CMK (cell line): Measurements from ENCODE around the gene NT5C2.
"Not testable (repeated sequence)": the region's sequence is repeated elsewhere in the genome, so short reads cannot be mapped to it uniquely, and the experiment has no call there.

ENCODE experiments used
- DNase-seq: peaks from one replicate; pipeline ENCODE4 v3.0.0-alpha.2; 2010; ENCODE audit warnings: low read depth

NT5C2 gene

GRCh38 chr10:103086799-103087198 is 106.3 kb downstream of the NT5C2 start:
- no peak for DNase-seq

DNA sequence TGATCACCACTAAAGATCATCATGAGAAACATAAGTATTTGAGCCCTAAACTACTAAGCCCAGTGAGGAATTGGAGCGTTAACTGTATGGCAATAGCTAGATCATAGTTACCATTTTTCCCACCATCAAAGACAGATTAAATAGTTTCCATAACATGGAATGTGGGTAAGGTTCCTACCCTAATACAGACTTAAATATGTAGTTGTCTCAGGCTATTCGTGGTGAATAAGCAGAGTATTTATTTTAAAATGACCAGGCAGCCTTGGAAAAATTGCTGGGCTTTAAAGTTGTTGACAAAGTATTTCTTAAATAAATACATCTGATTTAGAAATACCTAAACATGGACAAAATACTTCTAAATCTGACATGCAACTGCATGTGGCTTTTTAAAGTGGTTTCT is 106.8 kb downstream of the NT5C2 start:
- DNase-seq, result no peak

- DNase-seq, result no peak
These were observed 109.1 kb downstream of the NT5C2 start for GRCh38 chr10:103083977-103084320.

DNA sequence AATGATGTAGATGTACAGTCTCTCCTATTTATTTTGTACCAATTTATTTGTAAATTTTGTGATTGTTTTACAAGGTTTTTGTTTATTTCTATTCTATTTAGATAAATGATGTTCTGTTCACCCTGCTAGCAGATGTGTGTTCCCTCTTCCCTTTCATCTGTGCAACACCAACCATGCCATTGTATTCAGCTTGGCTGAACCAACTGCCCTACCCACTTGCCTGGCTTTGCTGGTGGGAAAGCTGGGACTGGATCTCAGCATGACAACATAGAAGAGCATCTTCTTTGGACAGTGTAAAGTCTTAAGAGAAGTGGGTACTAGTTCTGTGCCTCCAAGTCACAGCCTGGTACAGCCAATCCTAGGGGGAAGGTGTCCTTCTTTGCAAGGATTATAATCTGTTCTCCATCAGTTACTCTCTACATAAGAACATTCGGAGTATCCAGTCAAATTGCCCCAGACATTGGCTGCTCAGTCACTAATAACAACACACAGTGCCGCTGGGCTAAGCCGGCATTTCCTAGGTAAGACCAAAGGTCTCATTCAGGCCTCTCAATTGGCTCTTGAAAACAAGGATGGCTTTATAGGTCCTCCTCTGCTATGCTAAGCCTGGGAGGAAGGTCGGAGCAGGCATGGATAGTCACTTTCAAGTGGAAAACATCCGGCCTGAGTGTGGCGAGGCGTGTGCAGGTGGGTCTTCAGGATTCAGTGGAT is 109.7 kb downstream of the NT5C2 start:
- no peak for DNase-seq

DNA sequence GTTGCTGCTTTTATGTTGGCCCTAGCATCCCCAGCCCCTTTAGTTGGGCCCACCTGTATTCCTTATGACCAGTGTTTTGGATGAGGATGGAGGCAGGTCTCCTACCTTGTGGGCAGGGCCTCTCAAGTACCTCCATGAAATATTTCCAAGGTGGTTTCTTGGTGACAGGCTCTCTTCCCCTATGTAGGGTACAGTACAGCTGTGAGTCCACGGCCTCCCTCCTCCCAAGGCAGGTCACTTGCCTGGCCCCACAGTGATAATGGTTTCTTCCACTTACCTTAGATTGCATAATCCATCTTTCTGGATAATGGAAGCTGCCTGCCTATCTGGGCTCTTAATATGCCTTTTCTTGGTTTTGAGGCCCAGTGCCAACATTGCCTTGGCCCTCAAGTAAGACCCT is 110.4 kb downstream of the NT5C2 start:
- no peak for DNase-seq

DNA sequence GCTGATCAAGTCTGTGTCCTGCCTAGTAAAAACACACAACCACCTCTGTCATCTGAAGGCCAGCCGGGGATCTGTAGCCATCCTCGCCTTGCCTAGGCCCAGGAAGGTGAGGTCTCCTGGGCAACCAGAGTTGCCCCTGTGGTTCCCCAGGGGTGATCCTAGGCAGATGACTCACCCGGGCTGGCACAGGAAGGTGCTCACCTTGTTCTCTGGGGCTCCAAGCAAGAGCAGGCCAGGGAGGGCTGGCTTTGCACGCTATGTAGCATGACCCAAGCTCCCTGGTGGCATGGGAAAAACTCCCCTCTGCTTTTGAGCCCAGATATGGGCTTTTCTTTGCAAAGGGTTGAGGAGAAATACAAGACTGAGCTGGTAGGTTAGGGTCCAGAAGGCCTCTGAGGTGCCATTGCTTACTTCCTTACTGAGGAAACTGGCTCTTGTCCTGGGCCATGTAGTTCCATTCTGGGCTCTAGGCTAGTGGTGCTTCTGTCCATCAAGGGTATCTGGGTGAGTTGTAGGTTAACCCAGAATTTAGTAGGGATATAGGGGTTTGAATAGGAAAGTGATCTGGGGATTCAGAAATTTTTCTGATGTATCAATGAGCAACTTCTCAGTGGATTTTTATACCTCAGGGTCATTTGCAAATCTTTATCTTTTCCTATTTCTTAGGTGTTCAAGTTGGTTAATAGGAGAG is 112.0 kb downstream of the NT5C2 start:
- DNase-seq, result no peak

- DNase-seq, result no peak
These were observed 113.1 kb downstream of the NT5C2 start for GRCh38 chr10:103079946-103080345.

DNA sequence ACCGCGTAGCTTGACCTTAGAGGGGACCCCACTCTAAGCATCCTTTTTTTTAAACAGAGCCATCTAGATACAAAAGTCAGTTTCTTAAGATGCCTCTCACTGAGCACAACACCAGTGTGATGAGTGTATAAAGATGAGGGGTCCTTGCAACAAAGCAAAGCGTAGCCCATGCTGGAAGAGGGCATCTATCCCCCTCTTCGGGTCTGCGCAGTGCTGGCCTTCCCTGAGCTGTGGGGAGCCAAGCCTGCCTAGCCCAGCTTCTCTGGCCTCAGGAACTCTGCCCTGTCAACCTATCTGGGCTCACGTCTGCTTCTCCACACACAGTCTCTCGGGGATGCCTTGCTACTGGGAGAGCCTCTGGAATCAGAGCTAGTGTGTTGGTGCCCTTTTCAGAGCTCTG is 114.0 kb downstream of the NT5C2 start:
- no peak for DNase-seq

GRCh38 chr10:103078676-103079075 is 114.4 kb downstream of the NT5C2 start:
- DNase-seq, result no peak

- DNase-seq, result no peak
These were observed 114.8 kb downstream of the NT5C2 start for GRCh38 chr10:103078309-103078615.

GRCh38 chr10:103077491-103078308 is 115.4 kb downstream of the NT5C2 start:
- DNase-seq, result no peak

GRCh38 chr10:103077020-103077419 is 116.1 kb downstream of the NT5C2 start:
- no peak for DNase-seq

- DNase-seq, result no peak
These were observed 120.2 kb downstream of the NT5C2 start for GRCh38 chr10:103072891-103073290.

DNA sequence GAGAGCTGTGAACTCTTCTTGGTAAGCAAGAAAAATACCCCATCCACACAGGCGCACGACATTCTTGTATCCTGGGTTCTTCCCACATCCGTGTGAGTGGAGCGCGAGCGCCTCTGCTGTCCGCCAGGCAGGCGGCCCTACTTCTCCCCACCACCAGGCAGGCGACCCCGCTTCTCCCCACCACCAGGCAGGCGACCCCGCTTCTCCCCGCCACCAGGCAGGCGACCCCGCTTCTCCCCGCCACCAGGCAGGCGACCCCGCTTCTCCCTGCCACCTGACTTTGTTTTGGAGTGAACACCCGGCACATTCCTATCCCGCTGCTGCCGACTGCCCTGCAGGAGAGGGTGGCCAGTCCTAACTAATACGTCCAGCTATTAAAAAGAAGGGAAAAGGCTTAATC is 120.8 kb downstream of the NT5C2 start:
- no peak for DNase-seq

- no peak for DNase-seq
These were observed 123.4 kb downstream of the NT5C2 start for GRCh38 chr10:103069453-103070331.

DNA sequence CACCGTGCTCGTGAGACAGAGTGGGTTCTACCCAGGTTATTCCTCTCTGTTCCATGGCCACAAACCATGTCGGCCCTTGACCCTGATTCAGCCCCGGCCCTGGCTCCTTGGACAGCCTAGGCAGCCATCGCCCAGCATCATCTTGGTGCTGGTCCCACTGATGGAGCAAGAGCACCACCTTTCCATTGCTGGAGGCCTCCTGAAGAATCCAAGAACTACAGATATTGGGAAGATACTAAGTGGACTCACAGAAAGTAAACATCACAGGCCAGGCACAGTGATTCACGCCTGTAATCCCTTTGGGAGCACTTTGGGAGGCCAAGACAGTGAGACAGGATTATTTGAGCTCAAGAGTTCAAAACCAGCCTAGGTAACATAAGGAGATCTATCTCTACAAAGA is 125.1 kb downstream of the NT5C2 start:
- DNase-seq, result no peak

GRCh38 chr10:103067484-103067883 is 125.6 kb downstream of the NT5C2 start:
- DNase-seq, result no peak

- not testable (repeated sequence) for DNase-seq
These were observed 126.0 kb downstream of the NT5C2 start for GRCh38 chr10:103067099-103067477.

DNA sequence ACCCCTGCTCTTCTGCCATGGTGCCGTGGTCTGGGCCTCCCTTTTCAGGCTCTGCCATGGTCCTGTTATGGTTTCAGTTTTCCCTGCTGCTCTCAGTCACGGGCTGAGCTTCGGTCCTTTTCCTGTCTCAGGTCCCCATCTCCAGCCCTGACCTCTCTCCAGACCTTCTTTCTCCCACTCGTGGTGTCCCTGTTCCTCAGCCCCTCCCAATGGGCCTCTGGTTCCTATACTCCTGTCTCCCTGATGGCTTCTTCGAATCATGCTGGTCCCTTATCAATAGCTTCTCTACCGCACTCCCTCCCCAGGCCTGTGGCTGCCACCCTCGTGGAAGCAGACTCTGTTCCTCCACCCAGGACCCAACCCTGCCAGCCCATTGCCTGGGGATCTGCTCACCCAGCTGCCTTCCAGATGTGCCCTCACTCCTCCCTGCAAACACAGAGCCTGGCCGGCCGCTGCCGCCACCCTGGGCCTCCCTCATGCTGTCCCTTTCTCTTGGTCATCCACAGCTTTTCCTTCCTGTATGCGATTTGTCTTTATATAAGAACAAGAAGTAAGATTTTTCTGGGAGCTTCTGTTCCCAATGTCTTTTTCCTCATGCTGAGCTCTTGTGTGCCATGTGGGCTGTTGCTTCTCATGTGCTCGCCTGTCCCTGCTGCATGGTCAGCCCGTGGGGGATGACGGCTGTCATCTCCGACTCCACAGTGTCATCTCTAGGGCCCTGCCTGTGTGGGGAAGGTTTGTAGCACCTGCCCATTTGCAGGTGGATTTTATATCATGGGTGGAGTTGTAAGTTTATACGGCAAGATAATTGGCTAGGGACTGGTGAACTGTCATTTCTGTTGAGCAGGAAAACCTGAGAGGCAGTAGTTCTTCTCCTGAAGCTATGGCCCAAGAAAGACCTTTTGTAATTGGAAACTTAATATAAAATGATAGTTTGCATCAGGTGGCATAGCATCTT is 126.7 kb downstream of the NT5C2 start:
- DNase-seq, result no peak

- no peak for DNase-seq
These were observed 128.1 kb downstream of the NT5C2 start for GRCh38 chr10:103064956-103065355.
